ENCODE data around the gene C6.
"Not testable (repeated sequence)": the region's sequence is repeated elsewhere in the genome, so short reads cannot be mapped to it uniquely, and the experiment has no call there.

C6 gene

GRCh38 chr5:41196197-41196596, 17.1 kb downstream of the C6 start:
- no peak for DNase-seq

- DNase-seq: no peak
Observed at GRCh38 chr5:41195228-41195627, 18.1 kb downstream of the C6 start.

GRCh38 chr5:41194339-41194738, 19.0 kb downstream of the C6 start:
- DNase-seq: no peak

GRCh38 chr5:41193456-41194205, 19.7 kb downstream of the C6 start:
- peak in 1 of 2 experiments; percentile 28 for DNase-seq

GRCh38 chr5:41191249-41191648, 22.1 kb downstream of the C6 start:
- no peak for DNase-seq

- no peak for DNase-seq
Observed at GRCh38 chr5:41186143-41186542, 27.2 kb downstream of the C6 start.

- not testable (repeated sequence) for DNase-seq
Observed at GRCh38 chr5:41183331-41183730, 30.0 kb downstream of the C6 start.

- DNase-seq: no peak
Observed at GRCh38 chr5:41182666-41183065, 30.7 kb downstream of the C6 start.

- DNase-seq: no peak
Observed at GRCh38 chr5:41181691-41182564, 31.4 kb downstream of the C6 start.

GRCh38 chr5:41176952-41177351, 36.4 kb downstream of the C6 start:
- no peak for DNase-seq

GRCh38 chr5:41172012-41172411, 41.3 kb downstream of the C6 start:
- no peak for DNase-seq

- no peak for DNase-seq
Observed at GRCh38 chr5:41161271-41161670, 52.1 kb downstream of the C6 start.

GRCh38 chr5:41157272-41157894, 55.9 kb downstream of the C6 start:
- no peak for DNase-seq

- DNase-seq: no peak
Observed at GRCh38 chr5:41156739-41157138, 56.6 kb downstream of the C6 start.

GRCh38 chr5:41154491-41154890, 58.8 kb downstream of the C6 start:
- no peak for DNase-seq

GRCh38 chr5:41151564-41151963, 61.8 kb downstream of the C6 start:
- no peak for DNase-seq

GRCh38 chr5:41148448-41148847, 64.9 kb downstream of the C6 start:
- DNase-seq: no peak

- DNase-seq: no peak
Observed at GRCh38 chr5:41145306-41145705, 68.0 kb downstream of the C6 start.

- DNase-seq: no peak
Observed at GRCh38 chr5:41143131-41143901, 70.0 kb downstream of the C6 start.

- peak in 1 of 2 experiments; percentile 22 for DNase-seq
Observed at GRCh38 chr5:41127967-41128690, 85.2 kb downstream of the C6 start.

- DNase-seq: no peak
Observed at GRCh38 chr5:41122459-41122858, 90.9 kb downstream of the C6 start.

GRCh38 chr5:41120600-41120999, 92.7 kb downstream of the C6 start:
- no peak for DNase-seq

All from NCI-H2081 (cell line).